Thoracic aorta (tissue), 2 donors: ENCODE data around the gene RRBP1. TPM values are rescaled to one million over a fixed set of nuclear protein-coding genes. Genes with fewer than 3 reads are reported as not detected.

Experiments
- ATAC-seq: fragments of 150-250 bp; one replicate; pipeline ENCODE4 v1.8.0; 2017; ENCODE audit warnings: low read depth; ENCODE audit not compliant: insufficient number of reproducible peaks, low FRiP score
- DNase-seq: peaks from one replicate; pipeline ENCODE4 v3.0.0-alpha.2; 2020; ENCODE audit warnings: low spot score
- H3K27ac ChIP-seq, 2 donors: fragments of 200-600 bp; sonication (generic); 1 replicate in 1 of 2; 2 replicates in 1 of 2; pipeline ENCODE4 v1.5.1; 2016; ENCODE audit warnings: mild to moderate bottlenecking in 2 of 2, moderate library complexity in 2 of 2
- H3K27me3 ChIP-seq: fragments of 200-600 bp; sonication (generic); replicated peaks from 2 replicates; pipeline ENCODE4 v1.6.0; 2016; ENCODE audit warnings: mild to moderate bottlenecking; ENCODE audit not compliant: insufficient read depth
- H3K36me3 ChIP-seq: fragments of 200-600 bp; sonication (generic); one replicate; pipeline ENCODE4 v1.5.1; 2016
- H3K4me1 ChIP-seq, 2 donors: fragments of 200-600 bp; sonication (generic); 1 replicate in 1 of 2; 2 replicates in 1 of 2; pipeline versions ENCODE4 v1.5.1 to v1.6.0; 2016; ENCODE audit warnings: low read depth in 2 of 2, mild to moderate bottlenecking in 1 of 2; ENCODE audit not compliant: control insufficient read depth in 1 of 2
- H3K4me3 ChIP-seq: fragments of 200-600 bp; sonication (generic); 2 replicates; pipeline ENCODE4 v1.5.1; 2016; ENCODE audit warnings: mild to moderate bottlenecking
- H3K9me3 ChIP-seq: fragments of 200-600 bp; sonication (generic); 2 replicates; pipeline ENCODE4 v1.5.1; 2016
- total RNA-seq, 2 donors: library from RNA; depleted of rRNA; stranded (reverse); fragments of >200 nt; gene quantifications; one replicate each; pipeline versions ENCODE4 v1.1.0 to v1.2.3, GENCODE V29; 2016
- TF ChIP-seq, protein P1 (sequence below): fragments of 200-600 bp; sonication (generic); IDR thresholded peaks from one replicate; pipeline ENCODE4 v1.5.1; 2019; ENCODE audit warnings: antibody characterized with exemption

The RRBP1 gene
- total RNA-seq, 2 donors from 2014 or later: 113 to 163 TPM

DNA sequence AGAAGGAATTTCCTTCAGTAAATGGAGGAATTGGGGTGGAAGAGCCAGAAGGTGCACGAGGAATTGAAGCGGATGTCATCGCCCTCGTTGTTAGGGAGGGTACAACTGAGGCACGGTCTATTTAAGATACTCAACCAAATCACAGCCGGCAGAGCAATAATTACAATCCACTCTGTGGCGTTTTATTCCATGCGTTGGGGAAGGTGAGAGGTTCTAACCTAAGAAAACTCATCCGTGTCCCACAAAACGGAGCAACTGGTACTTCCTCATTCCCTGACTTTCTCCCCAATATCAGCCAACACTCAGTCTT is 802 bp upstream of the RRBP1 start:
- TF ChIP-seq, protein P1, sequence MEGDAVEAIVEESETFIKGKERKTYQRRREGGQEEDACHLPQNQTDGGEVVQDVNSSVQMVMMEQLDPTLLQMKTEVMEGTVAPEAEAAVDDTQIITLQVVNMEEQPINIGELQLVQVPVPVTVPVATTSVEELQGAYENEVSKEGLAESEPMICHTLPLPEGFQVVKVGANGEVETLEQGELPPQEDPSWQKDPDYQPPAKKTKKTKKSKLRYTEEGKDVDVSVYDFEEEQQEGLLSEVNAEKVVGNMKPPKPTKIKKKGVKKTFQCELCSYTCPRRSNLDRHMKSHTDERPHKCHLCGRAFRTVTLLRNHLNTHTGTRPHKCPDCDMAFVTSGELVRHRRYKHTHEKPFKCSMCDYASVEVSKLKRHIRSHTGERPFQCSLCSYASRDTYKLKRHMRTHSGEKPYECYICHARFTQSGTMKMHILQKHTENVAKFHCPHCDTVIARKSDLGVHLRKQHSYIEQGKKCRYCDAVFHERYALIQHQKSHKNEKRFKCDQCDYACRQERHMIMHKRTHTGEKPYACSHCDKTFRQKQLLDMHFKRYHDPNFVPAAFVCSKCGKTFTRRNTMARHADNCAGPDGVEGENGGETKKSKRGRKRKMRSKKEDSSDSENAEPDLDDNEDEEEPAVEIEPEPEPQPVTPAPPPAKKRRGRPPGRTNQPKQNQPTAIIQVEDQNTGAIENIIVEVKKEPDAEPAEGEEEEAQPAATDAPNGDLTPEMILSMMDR: no peak
- peak overlapping the region; percentile 77 for H3K4me3 ChIP-seq
- H3K4me1 ChIP-seq: peaks cover 3 to 21% of the 10 kb centered on the region in 2 donors
- DNase-seq: no peak
- no peaks in the 10 kb centered on the region for H3K9me3 ChIP-seq
- ATAC-seq: no peak
- peak overlapping the region in 1 of 2 donors; percentile 61 for H3K27ac ChIP-seq
- no peaks in the 10 kb centered on the region for H3K36me3 ChIP-seq
- H3K27me3 ChIP-seq: no peaks in the 10 kb centered on the region

DNA sequence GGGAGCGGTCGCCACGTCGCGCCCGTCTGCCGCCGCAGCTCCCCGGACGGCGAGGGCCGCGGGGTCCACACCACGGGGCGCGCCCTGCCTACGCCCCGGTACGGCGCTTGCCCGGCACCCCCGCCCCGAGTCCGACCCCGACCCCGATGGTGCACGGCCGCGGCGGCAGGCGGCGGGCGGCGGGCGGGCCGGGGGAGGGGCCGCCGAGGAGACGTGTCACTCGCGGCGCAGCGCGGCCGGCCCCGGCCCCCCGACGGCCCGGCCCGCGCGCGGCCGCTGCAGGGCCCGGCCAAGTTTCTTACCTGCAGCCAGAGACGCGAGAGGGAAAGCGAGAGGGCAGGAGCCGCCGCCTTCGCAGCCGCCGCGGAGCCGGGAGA is 328 bp downstream of the RRBP1 start:
- peak overlapping the region; percentile 91 to 96 for H3K27ac ChIP-seq
- H3K4me3 ChIP-seq: peak overlapping the region; percentile 77
- H3K27me3 ChIP-seq: no peaks in the 10 kb centered on the region
- H3K9me3 ChIP-seq: no peaks in the 10 kb centered on the region
- TF ChIP-seq, protein P1: no peak
- DNase-seq: no peak
- H3K36me3 ChIP-seq: no peaks in the 10 kb centered on the region
- peaks cover 4 to 30% of the 10 kb centered on the region in 2 donors for H3K4me1 ChIP-seq
- ATAC-seq: no peak

DNA sequence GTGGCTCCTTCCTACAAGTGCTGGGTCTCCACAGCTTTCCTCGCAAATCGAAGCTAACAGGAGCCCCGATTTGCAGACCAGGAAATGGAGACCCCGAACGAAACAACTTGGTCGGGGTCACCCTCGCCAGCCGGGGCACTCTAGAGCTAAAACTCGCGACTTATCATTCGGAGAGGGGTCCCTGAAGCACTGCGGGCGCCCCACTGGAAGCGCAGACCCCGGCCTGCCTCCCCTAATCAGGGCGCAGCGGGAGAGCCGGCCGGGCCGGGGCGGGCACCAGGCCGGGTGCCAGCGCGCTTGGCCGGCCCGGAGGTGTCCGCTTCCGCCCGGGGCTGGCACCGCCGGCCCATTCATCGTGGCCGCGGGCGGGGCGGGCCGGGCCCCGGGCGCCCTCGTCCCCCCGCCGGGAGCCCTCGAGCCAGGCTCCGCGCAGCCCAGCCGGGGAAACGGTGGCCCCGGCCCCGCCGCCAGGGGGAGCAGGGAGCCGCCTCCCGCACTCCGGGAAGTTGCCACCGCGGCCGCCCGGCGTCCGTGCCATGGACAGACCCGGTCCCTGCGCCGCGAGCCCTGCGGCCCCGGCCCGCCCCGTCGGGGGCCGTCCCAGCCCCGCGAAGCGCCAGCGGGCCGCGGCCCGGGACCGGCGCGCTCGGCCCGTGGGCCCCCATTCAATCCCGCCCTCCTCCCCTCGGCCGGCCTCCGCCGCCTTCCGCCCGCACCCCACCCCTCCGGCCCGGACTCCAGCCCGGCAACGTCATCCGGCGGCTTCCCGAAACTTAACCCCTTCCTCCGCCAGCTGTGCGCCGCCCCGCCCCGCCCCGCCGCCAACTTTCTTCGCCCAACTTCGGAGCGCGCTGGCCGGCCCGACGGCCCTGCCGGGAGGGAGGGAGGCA is 961 bp downstream of the RRBP1 start:
- Histone ChIP-seq H3K9me3 (no peaks in the 10 kb centered on the region), H3K27me3 (no peaks in the 10 kb centered on the region), H3K4me3 (peak overlapping the region; percentile 77), H3K27ac (peak overlapping the region; percentile 91 to 96), H3K36me3 (peaks cover under 1% of the 10 kb centered on the region), H3K4me1 (peaks cover 11 to 36% of the 10 kb centered on the region in 2 donors)
- DNase-seq (peak; percentile 46), ATAC-seq (peak; percentile 59)
- TF ChIP-seq, protein P1: peak; percentile 34

DNA sequence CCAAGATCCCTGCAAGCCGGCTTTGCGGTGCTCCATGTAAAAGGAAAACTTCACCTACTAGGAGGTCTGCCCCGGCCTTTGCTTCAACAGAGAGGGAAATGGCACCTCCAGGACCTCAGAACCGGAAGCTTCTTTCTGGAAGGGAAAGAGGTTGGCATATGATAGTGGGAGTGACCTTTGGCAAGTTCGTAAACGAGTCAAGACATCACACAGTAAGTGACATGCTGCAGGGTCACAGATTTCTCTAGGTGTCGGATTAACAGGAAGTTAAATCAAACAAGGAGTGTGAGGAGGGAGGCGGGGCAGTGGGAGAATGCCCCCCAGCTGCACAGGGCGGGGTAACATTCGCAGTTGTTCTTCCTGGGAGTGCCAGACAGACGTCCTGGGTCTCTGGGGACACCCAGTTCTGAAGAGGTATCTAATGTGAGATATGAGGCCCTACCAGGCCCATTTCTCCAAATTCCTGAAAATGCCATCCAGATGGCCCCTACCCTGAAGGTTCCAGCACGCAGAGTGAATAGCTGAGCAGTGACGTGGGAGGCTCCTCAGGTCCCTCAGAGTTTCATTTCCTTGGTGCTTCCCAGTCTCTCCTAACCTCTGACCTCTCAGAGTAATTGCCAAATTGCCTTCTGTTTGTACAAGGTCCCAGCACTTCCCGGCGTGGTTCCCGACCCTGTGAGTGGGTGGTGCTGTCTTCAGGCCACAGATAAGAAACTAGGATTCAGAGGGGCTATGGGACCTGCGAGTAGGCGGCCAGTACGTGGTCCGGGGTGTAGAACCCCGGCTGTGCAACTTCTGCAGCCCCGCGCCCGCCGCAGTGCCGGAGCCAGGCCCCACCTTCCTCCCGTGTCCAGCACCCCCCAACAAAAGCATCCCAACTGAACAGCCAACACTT is 1.9 kb downstream of the RRBP1 start:
- Histone ChIP-seq H3K4me3 (peak overlapping the region; percentile 77), H3K27ac (peak overlapping the region; percentile 91 to 96), H3K36me3 (peaks cover 4% of the 10 kb centered on the region), H3K27me3 (no peaks in the 10 kb centered on the region), H3K4me1 (peaks cover 19 to 45% of the 10 kb centered on the region in 2 donors), H3K9me3 (no peaks in the 10 kb centered on the region)
- TF ChIP-seq, protein P1: no peak
- DNase-seq: no peak
- ATAC-seq: no peak

DNA sequence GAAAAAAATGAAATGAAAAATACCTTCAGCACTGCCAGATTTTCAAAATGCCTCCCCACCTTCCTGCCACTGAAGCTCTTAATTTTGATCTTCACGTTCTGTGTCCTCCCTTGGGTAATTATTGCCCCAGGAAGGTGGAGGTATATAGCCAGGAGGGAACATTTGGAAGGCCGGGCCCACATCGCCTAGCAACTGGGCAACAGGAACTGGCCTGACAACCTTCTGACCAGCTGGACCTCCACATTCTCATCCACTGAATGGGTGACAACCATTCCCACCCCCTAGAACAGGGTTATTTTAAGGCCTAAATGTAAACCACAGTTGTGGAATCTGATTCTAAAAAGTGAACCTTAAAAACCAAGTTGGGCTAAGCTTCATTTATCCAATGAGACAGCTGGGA is 3.2 kb downstream of the RRBP1 start:
- Histone ChIP-seq H3K27ac (peak overlapping the region; percentile 91 to 96), H3K36me3 (peaks cover 4% of the 10 kb centered on the region), H3K9me3 (no peaks in the 10 kb centered on the region), H3K27me3 (no peaks in the 10 kb centered on the region), H3K4me1 (peaks cover 30 to 58% of the 10 kb centered on the region in 2 donors), H3K4me3 (no peak overlapping the region)
- DNase-seq (no peak), ATAC-seq (no peak)
- TF ChIP-seq, protein P1: no peak
